Anterior cingulate cortex (tissue), 58 donors: ENCODE measurements around the gene MTUS2.

Experiments
- DNase-seq, 58 donors: peaks; one replicate each; lab custom pipeline; 2025; lab: John Stamatoyannopoulos, UW

MTUS2 gene

GRCh38 chr13:29101409-29101808 lies 281.3 kb downstream of the MTUS2 start:
- no peak for DNase-seq

GRCh38 chr13:29101905-29102304 lies 281.8 kb downstream of the MTUS2 start:
- DNase-seq: no peak

- no peak for DNase-seq
These were observed 283.1 kb downstream of the MTUS2 start for GRCh38 chr13:29103065-29103800.

- no peak for DNase-seq
These were observed 284.3 kb downstream of the MTUS2 start for GRCh38 chr13:29104461-29104860.

- DNase-seq: no peak
These were observed 285.6 kb downstream of the MTUS2 start for GRCh38 chr13:29105779-29106178.

GRCh38 chr13:29106651-29107050 lies 286.5 kb downstream of the MTUS2 start:
- no peak for DNase-seq

- no peak for DNase-seq
These were observed 288.1 kb downstream of the MTUS2 start for GRCh38 chr13:29108068-29108786.

GRCh38 chr13:29109987-29110386 lies 289.8 kb downstream of the MTUS2 start:
- no peak for DNase-seq

- no peak for DNase-seq
These were observed 291.3 kb downstream of the MTUS2 start for GRCh38 chr13:29111446-29111845.

- no peak for DNase-seq
These were observed 295.7 kb downstream of the MTUS2 start for GRCh38 chr13:29115842-29116241.

GRCh38 chr13:29117663-29118062 lies 297.5 kb downstream of the MTUS2 start:
- no peak for DNase-seq

GRCh38 chr13:29118471-29118870 lies 298.3 kb downstream of the MTUS2 start:
- DNase-seq: no peak

- no peak for DNase-seq
These were observed 305.2 kb downstream of the MTUS2 start for GRCh38 chr13:29125191-29125933.

- DNase-seq: no peak
These were observed 305.8 kb downstream of the MTUS2 start for GRCh38 chr13:29125934-29126424.

- DNase-seq: no peak
These were observed 309.5 kb downstream of the MTUS2 start for GRCh38 chr13:29129616-29130015.

GRCh38 chr13:29131159-29131558 lies 311.0 kb downstream of the MTUS2 start:
- DNase-seq: no peak

GRCh38 chr13:29131881-29132668 lies 311.9 kb downstream of the MTUS2 start:
- DNase-seq: no peak

GRCh38 chr13:29136341-29136740 lies 316.2 kb downstream of the MTUS2 start:
- no peak for DNase-seq

- DNase-seq: no peak
These were observed 316.9 kb downstream of the MTUS2 start for GRCh38 chr13:29137016-29137415.

- no peak for DNase-seq
These were observed 317.9 kb downstream of the MTUS2 start for GRCh38 chr13:29137995-29138394.
